ES-I3 (cell line): ENCODE measurements around the gene C19orf38.
"Not testable (repeated sequence)": the region's sequence is repeated elsewhere in the genome, so short reads cannot be mapped to it uniquely, and the experiment has no call there.

ENCODE experiments used
- H3K36me3 ChIP-seq: 2 replicates; pipeline ENCODE4 v1.6.1; 2013; ENCODE audit warnings: mild to moderate bottlenecking, low read length, control low read depth, moderate library complexity; ENCODE audit not compliant: insufficient read depth
- H3K4me1 ChIP-seq: 2 replicates; pipeline ENCODE4 v1.6.1; 2013; ENCODE audit warnings: mild to moderate bottlenecking, control low read depth, low read length; ENCODE audit not compliant: insufficient read depth
- H3K9ac ChIP-seq: 2 replicates; pipeline ENCODE4 v1.6.1; 2013; ENCODE audit warnings: low read depth, mild to moderate bottlenecking, low read length, moderate library complexity
- H3K9me3 ChIP-seq: 2 replicates; pipeline ENCODE4 v1.6.1; 2013; ENCODE audit warnings: mild to moderate bottlenecking, low read length, moderate library complexity; ENCODE audit not compliant: control insufficient read depth, insufficient read depth

Gene C19orf38

DNA sequence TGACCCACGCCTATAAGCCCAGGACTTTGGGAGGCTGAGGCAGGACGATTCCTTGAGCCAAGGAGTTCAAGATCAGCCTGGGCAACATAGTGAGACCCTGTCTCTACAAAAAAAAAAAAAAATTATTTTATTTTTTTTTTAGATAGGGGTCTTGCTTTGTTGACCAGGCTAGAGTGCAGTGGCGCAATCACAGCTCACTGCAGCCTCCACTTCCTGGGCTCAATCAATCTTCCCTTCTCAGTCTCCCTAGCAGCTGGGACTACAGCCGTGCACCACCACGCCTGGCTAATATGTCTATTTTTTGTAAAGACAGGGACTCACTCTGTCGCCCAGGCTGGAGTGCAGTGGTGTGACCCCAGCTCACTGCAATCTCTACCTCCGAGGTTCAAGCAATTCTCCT is 4.7 kb downstream of the C19orf38 start:
- Histone ChIP-seq H3K4me1 (no peaks in the 10 kb centered on the region; the same call in 1 of the 2 replicates), H3K9ac (no peak overlapping the region), H3K36me3 (no peaks in the 10 kb centered on the region), H3K9me3 (no peaks in the 10 kb centered on the region)

DNA sequence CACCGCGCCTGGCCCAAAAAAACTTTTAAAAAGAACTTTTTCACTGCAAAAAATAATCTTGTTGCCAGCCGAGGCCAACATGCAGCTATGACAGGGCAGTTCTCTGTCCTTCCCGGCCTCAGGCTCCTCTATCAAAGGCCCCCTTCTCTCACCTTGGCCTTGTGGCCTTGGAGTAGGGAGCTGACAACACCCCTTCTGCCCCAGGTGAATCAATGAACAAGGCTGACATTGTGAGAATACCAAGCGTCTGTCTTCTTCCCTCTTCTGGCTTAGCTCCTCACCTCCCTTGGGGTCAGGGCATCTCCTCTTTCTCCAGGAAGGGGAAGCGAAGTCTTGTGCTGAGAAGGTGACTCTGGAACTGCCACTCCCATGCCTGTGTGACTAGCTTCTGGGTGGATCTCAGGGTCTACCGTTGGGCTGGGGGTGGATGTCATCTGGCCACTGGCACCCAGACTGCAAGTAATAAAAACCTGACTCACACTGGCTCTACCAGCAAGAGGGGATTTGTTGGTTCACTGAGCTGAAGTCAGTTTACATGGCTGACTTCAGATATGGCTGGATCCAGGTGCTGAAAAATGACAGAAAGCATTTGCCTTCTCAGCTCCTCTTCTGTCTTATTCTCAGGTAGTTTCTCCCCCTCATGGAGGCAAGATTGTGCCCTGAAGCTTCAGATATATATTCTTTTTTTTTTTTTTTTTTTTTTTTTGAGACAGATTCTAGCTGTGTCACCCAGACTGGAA is 6.3 kb downstream of the C19orf38 start:
- no peaks in the 10 kb centered on the region; the same call in 1 of the 2 replicates for H3K4me1 ChIP-seq
- H3K9ac ChIP-seq, result no peak overlapping the region
- H3K36me3 ChIP-seq, result no peaks in the 10 kb centered on the region
- H3K9me3 ChIP-seq, result no peaks in the 10 kb centered on the region

DNA sequence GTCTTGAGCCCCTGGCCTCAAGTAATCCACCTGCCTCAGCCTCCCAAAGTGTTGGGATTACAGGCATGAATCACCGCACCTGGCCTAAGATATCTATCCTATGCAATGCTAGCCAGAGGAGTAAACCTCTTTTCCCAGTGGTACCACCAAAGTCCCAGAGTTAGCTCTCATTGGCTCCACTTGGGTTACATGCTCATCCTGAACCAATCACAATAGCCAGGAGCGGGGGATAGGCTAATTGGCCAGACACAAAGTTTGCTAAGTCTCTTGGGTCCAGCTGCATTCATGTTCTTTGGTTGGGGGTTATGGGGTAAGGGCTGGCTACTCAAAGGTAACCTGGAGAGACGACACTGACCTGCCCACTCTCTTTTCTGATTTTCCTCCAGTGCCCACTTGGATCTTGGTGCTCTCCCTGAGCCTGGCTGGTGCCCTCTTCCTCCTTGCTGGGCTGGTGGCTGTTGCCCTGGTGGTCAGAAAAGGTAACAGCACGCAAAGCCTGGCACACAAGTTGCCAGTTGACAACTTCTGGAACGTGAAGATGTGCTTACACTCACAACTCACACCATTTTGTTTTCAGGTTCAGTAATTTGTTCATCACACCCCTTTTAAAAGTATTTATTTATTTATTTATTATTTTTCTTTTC is 7.8 kb downstream of the C19orf38 start:
- no peaks in the 10 kb centered on the region for H3K9me3 ChIP-seq
- H3K9ac ChIP-seq, result no peak overlapping the region
- no peaks in the 10 kb centered on the region; the same call in 1 of the 2 replicates for H3K4me1 ChIP-seq

DNA sequence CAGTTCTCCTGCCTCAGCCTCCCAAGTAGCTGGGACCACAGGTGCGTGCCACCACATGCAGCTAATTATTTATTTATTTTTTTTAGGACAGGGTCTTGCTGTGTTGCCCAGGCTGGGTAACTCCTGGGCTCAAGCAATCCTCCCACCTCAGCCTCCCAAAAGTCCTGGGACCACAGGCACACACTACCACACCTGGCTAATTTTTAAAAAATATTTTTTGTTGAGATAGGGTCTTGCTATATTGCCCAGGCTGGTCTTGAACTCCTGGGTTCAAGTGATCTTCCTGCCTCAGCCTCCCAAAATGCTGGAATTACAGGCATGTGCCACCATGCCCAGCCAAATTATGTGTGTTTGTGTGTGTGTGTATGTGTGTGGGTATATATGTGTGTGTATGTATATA is 8.7 kb downstream of the C19orf38 start:
- H3K4me1 ChIP-seq, H3K9me3 ChIP-seq, H3K36me3 ChIP-seq, H3K9ac ChIP-seq: not testable (repeated sequence)

More for the DNA sequence above, 7.8 kb downstream of the C19orf38 start:
- no peaks in the 10 kb centered on the region for H3K36me3 ChIP-seq

DNA sequence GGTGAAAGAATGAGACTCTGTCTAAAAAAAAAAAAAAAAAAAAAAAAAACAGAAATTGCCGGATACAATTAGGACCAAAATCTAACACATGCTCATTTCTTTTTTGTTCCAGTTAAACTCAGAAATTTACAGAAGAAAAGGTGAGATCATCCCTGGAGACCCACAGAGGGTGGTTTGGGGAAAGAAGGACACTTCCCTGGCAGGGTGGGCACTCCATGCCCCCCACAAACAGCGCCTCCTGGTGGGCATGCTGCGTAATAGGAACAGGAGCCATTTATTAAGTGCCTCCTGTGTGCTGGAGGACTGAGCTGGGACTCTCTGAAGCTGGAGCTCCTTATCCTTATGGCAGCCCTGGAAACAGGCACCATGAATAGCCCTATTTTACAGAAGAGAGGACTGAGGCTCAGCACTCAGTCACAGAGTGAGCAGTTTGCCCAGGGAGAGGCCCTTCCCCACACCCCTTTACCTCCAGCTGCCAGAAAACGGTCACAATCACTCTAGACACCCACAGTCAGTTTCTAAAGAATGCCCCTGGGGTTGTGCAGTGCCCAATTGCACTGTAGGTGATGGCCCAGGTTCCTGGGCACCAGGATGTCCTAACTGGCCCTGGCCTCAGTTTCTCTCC is 10.1 kb downstream of the C19orf38 start:
- H3K9me3 ChIP-seq, result no peaks in the 10 kb centered on the region
- H3K9ac ChIP-seq, result no peak overlapping the region
- H3K4me1 ChIP-seq, result no peaks in the 10 kb centered on the region; the same call in 1 of the 2 replicates
- H3K36me3 ChIP-seq, result no peaks in the 10 kb centered on the region

DNA sequence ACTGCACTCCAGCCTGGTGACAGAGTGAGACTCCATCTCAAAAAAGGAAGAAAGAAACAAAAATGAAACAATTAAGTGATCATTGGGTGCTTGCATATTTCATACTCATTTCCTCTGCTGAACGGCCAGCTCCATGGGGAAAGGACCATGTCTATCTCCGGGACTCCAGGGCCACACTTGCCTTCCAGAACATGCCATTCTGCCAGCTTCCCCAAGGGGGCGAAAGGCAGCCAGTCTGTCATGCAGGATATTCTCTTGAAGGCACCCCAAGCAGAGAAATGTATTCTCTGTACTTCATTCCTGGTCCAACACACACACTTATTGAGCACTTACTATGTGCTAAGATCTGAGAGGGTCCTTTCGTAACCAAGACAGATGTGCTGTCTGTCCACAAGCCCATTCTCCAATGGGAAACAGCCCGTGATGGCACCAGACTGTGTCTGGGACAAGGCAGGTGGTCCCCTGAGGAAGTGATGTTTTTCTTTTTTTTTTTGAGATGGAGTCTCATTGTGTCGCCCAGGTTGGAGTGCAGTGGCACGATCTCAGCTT is 13.0 kb downstream of the C19orf38 start:
- Histone ChIP-seq H3K4me1 (no peaks in the 10 kb centered on the region; the same call in 1 of the 2 replicates), H3K9ac (no peak overlapping the region), H3K9me3 (no peaks in the 10 kb centered on the region), H3K36me3 (no peaks in the 10 kb centered on the region)

DNA sequence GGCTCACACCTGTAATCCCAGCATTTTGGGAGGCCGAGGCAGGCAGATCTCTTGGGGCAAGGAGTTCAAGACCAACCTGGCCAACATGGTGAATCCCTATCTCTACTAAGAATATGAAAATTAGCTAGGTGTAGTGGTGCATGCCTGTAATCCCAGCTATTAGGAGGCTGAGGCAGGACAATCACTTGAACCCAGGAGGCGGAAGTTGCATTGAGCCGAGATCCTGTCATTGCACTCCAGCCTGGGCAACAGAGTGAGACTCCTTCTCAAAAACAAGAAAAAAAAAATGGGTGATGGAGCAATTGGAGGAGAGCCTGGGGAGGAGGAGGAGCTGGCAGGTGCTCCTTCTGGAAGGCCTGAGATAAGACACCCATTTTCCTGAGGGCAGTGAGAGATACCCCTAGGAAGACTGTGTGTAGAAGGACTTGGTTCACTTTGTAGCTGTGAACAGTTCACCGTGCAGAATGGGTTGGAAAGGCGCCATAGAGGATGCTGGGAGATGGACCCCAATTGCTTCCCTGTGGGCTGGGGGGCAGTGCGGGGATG is 14.4 kb downstream of the C19orf38 start:
- H3K4me1 ChIP-seq, result no peaks in the 10 kb centered on the region; the same call in 1 of the 2 replicates
- H3K36me3 ChIP-seq, result no peaks in the 10 kb centered on the region
- H3K9me3 ChIP-seq, result no peaks in the 10 kb centered on the region
- H3K9ac ChIP-seq, result no peak overlapping the region

DNA sequence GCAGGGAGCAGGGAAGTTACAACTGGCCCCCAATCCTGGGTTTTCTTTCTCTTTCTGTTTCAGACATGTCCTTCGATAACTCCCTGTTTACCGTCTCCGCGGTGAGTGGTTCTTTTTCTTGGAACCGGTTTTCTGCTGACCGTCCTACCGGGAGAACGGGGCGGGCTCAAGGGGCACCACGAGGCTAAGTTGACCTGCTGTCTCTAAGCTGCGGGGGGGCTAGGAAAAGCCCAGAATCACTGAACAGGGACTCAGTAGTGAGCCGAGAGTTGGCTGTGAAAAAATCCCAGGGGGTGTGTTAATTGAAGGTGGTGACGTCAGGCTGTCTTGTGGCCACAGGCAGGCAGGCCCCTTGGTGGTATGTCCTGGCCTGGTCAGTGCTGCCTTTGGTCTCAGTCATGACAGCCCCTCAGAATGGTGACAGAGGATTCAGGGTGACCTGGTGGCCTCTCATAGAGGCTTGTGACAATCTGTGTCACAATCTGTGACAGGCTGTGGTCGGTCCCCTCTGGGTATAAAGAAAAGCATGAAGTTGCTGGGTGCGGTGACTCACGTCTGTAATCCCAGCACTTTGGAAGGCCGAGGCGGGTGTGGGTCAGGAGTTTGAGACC is 15.0 kb downstream of the C19orf38 start:
- H3K4me1 ChIP-seq, result no peaks in the 10 kb centered on the region; the same call in 1 of the 2 replicates
- H3K36me3 ChIP-seq, result no peaks in the 10 kb centered on the region
- no peaks in the 10 kb centered on the region for H3K9me3 ChIP-seq
- H3K9ac ChIP-seq, result no peak overlapping the region

DNA sequence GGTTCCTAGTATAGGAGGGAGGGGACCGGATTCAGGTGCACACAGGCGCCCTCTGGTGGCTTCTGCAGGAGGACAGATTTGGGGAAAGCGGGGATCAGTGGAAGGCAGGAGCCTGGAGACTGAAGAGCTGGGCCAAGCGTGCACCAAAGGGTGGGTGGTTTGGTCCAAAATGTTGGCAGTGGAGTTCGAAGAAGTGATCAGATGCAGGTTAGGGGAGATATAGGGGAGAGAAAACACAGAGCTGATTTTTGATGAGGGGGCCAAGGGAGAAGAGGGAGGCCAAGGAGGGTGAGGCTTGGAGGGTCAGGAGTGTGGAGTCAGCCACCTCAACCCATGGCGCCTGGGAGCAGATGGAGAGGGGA is 16.3 kb downstream of the C19orf38 start:
- no peak overlapping the region for H3K9ac ChIP-seq
- no peaks in the 10 kb centered on the region; the same call in 1 of the 2 replicates for H3K4me1 ChIP-seq
- no peaks in the 10 kb centered on the region for H3K9me3 ChIP-seq
- H3K36me3 ChIP-seq, result no peaks in the 10 kb centered on the region

DNA sequence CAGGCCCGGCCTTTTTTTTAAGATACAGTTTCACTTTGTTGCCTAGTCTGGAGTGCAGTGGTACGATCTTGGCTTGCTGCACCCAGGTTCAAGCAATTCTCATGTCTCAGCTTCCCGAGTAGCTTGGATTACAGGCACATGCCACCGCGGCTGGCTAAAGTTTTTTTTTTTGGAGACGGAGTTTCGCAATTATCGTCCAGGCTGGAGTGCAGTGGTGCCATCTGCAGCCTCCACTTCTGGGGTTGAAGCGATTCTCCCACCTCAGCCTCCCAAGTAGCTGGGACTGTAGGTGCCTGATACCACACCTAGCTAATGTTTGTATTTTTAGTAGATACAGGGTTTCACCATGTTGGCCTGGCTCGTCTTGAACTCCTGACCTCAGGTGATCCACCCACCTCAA is 18.3 kb downstream of the C19orf38 start:
- Histone ChIP-seq H3K9ac (no peak overlapping the region), H3K9me3 (no peaks in the 10 kb centered on the region), H3K36me3 (no peaks in the 10 kb centered on the region), H3K4me1 (no peaks in the 10 kb centered on the region; the same call in 1 of the 2 replicates)

DNA sequence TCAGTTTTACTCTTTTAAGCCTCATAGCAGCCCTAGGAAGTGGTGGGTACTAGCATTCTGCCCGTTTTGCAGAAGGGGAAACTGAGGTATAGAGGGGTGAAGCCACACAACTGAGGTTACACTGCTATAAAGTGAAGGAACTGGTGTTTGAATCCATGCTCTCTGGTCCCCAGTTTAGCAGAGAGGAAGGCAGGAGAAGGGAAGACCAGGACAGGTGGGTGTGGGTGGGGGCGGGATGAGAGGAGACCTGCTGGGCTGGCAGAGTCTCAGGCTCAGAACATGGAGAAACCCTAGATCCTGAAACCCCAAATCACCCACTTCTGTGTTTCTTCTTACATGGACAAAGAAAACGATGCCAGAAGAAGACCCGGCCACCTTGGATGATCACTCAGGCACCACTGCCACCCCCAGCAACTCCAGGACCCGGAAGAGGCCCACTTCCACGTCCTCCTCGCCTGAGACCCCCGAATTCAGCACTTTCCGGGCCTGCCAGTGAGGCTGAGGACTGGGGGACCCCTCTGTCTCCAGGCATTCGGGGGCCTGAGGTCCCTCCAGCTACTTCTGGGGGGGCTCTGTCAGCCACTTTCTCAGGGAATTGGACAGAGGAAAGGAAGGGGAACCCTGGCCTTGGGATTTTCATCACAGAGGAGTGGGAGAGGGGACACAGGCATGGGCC is 20.8 kb downstream of the C19orf38 start:
- Histone ChIP-seq H3K9me3 (no peaks in the 10 kb centered on the region), H3K36me3 (no peaks in the 10 kb centered on the region), H3K9ac (no peak overlapping the region), H3K4me1 (0 out of 2 replicates have a peak, but pooled peaks cover 4% of the 10 kb centered on the region)

DNA sequence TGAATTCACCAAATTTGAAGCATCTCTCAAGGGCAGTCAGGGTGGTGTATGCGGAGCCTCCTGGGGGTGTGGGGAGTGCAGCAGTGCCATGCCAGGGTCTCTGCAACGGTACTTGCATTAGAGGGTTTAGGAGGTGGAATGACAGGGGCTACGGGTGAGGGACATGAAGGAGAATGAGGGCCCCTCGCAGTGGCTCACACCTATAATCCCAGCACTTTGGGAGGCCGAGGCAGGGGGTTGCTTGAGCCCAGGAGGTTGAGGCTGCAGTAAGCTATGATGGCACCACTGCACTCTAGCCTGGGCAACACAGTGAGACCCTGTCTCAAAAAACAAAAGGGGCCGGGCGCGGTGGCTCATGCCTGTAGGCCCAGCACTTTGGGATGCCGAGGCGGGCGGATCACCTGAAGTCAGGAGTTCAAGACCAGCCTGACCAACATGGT is 21.7 kb downstream of the C19orf38 start:
- H3K4me1 ChIP-seq, H3K36me3 ChIP-seq, H3K9me3 ChIP-seq, H3K9ac ChIP-seq: not testable (repeated sequence)

DNA sequence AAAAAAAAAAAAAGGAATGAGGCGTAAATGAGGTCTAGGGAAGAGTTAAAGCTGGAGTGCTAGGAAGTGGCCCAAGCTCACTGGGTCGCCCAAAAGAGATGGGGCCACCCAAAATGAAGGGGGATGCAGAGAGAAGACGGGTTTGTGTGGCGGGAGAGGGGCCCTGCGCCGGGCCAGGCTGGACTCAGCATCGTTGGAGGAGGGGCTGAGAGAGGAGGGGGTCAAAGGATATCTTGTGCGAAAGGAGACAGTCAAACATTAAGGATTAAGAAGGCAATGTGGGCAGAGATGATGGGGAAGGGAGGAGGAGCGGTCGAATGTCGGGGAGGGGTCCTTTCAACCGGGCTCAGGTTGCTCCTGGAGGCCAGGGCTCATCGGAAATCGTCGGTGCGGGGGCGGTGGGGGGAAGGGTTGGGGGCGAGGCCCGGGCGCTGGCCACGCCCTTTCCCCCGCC is 22.3 kb downstream of the C19orf38 start:
- Histone ChIP-seq H3K9me3 (no peaks in the 10 kb centered on the region), H3K4me1 (0 out of 2 replicates have a peak, but pooled peaks cover 4% of the 10 kb centered on the region), H3K9ac (peak overlapping the region; percentile 71), H3K36me3 (no peaks in the 10 kb centered on the region)
